ENCODE results near the gene RNF212B.

RNF212B gene

GRCh38 chr14:23321572-23322547, 84.1 kb downstream of the RNF212B start:
- no peak for DNase-seq

Measured in NCI-H1930 (cell line).